ENCODE results near the gene B9D1. TPM values are rescaled to one million over a fixed set of nuclear protein-coding genes. Genes with fewer than 3 reads are reported as not detected.

B9D1 gene
- total RNA-seq, 1 experiment from 2014 or later = 11.5 TPM

GRCh38 chr17:19310151-19310550 is 52.4 kb downstream of the B9D1 start:
- ChIA-PET POLR2A (no interaction called here), CTCF (interaction anchor here (1.0 kb wide), 1 partner anchor 53 kb away, joined by 3 read pairs; no protein-coding TSS in a partner anchor)
- Mint-ChIP-seq H3K4me3 (ENCODE audit: unreplicated experiment) (no peak overlapping the region), H3K36me3 (ENCODE audit: insufficient read depth, unreplicated experiment) (peaks cover 27% of the 10 kb centered on the region), H3K27me3 (ENCODE audit: insufficient read depth, unreplicated experiment) (no peaks in the 10 kb centered on the region), H3K27ac (ENCODE audit: unreplicated experiment) (no peak overlapping the region), H3K4me1 (ENCODE audit: low read depth, unreplicated experiment) (peaks cover 5% of the 10 kb centered on the region), H3K9me3 (ENCODE audit: unreplicated experiment) (no peaks in the 10 kb centered on the region)
- Histone ChIP-seq H3K9me3 (no peaks in the 10 kb centered on the region), H3K36me3 (ENCODE audit: control insufficient read depth, insufficient read depth, low read length) (peaks cover 5% of the 10 kb centered on the region), H3K4me1 (peaks cover 4% of the 10 kb centered on the region; the same call in 1 of the 2 replicates), H3K27me3 (replicated peaks; ENCODE audit: control insufficient read depth, insufficient read depth, low read length) (no peaks in the 10 kb centered on the region), H3K4me3 (ENCODE audit: low read depth, low read length) (no peak overlapping the region)
- BruUV-seq (replicated peaks) = no TSS peak
- intact Hi-C loops (cut with micrococcal nuclease; ENCODE audit: unreplicated experiment) = no loop called here
- TF ChIP-seq, protein P1, sequence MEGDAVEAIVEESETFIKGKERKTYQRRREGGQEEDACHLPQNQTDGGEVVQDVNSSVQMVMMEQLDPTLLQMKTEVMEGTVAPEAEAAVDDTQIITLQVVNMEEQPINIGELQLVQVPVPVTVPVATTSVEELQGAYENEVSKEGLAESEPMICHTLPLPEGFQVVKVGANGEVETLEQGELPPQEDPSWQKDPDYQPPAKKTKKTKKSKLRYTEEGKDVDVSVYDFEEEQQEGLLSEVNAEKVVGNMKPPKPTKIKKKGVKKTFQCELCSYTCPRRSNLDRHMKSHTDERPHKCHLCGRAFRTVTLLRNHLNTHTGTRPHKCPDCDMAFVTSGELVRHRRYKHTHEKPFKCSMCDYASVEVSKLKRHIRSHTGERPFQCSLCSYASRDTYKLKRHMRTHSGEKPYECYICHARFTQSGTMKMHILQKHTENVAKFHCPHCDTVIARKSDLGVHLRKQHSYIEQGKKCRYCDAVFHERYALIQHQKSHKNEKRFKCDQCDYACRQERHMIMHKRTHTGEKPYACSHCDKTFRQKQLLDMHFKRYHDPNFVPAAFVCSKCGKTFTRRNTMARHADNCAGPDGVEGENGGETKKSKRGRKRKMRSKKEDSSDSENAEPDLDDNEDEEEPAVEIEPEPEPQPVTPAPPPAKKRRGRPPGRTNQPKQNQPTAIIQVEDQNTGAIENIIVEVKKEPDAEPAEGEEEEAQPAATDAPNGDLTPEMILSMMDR (IDR thresholded peaks at IDR 0.05; ENCODE audit: insufficient read depth in 1 of 2, low read depth in 1 of 2, low read length in 1 of 2, severe bottlenecking in 1 of 2, unreplicated experiment in 1 of 2) = no peak
- DNase-seq = no peak

GRCh38 chr17:19309701-19310100 is 52.8 kb downstream of the B9D1 start:
- Mint-ChIP-seq H3K27ac (ENCODE audit: unreplicated experiment) (no peak overlapping the region), H3K4me3 (ENCODE audit: unreplicated experiment) (no peak overlapping the region), H3K4me1 (ENCODE audit: low read depth, unreplicated experiment) (peaks cover 5% of the 10 kb centered on the region), H3K36me3 (ENCODE audit: insufficient read depth, unreplicated experiment) (peaks cover 27% of the 10 kb centered on the region), H3K9me3 (ENCODE audit: unreplicated experiment) (no peaks in the 10 kb centered on the region), H3K27me3 (ENCODE audit: insufficient read depth, unreplicated experiment) (no peaks in the 10 kb centered on the region)
- H3K36me3 ChIP-seq (ENCODE audit: control insufficient read depth, insufficient read depth, low read length) = peaks cover 5% of the 10 kb centered on the region
- no peaks in the 10 kb centered on the region for H3K9me3 ChIP-seq
- H3K27me3 ChIP-seq (replicated peaks; ENCODE audit: control insufficient read depth, insufficient read depth, low read length) = no peaks in the 10 kb centered on the region
- POLR2A ChIA-PET = no interaction called here
- TF ChIP-seq, protein P1 (IDR thresholded peaks at IDR 0.05; ENCODE audit: insufficient read depth in 1 of 2, low read depth in 1 of 2, low read length in 1 of 2, severe bottlenecking in 1 of 2, unreplicated experiment in 1 of 2) = no peak
- H3K4me1 ChIP-seq = peaks cover 4% of the 10 kb centered on the region; the same call in 1 of the 2 replicates
- no TSS peak for BruUV-seq (replicated peaks)
- CTCF ChIA-PET = interaction anchor here (1.0 kb wide), 1 partner anchor 53 kb away, joined by 3 read pairs; no protein-coding TSS in a partner anchor
- DNase-seq = no peak
- intact Hi-C loops (cut with micrococcal nuclease; ENCODE audit: unreplicated experiment) = no loop called here
- no peak overlapping the region for H3K4me3 ChIP-seq (ENCODE audit: low read depth, low read length)

DNA sequence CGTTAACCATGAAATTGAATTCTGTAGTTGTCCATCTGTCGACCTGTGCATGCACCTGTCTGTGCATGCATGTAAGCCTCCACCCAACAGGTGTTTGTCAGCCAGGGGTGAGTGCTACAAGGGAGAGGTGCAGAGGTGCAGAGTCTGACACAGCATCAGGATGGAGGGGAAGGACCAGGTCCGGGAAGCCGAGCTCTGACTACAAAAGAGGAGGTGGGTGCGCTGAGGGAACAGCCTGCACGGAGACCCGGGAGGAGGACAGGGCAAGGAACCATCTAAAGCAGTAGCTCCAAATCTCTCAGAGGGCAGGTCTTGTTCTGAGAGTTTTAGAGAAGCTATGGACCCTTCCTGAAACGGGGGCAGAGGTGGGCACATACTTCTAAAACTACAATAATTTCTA is 54.1 kb downstream of the B9D1 start:
- CTCF ChIA-PET = no interaction called here

More for the DNA sequence above, 54.1 kb downstream of the B9D1 start:
- no TSS peak for BruUV-seq (replicated peaks)
- Mint-ChIP-seq H3K27ac (ENCODE audit: unreplicated experiment) (no peak overlapping the region), H3K27me3 (ENCODE audit: insufficient read depth, unreplicated experiment) (no peaks in the 10 kb centered on the region), H3K9me3 (ENCODE audit: unreplicated experiment) (no peaks in the 10 kb centered on the region), H3K36me3 (ENCODE audit: insufficient read depth, unreplicated experiment) (peaks cover 17% of the 10 kb centered on the region), H3K4me3 (ENCODE audit: unreplicated experiment) (no peak overlapping the region), H3K4me1 (ENCODE audit: low read depth, unreplicated experiment) (peaks cover 5% of the 10 kb centered on the region)
- H3K4me1 ChIP-seq = peaks cover 4% of the 10 kb centered on the region; the same call in 1 of the 2 replicates
- TF ChIP-seq, protein P1 (IDR thresholded peaks at IDR 0.05; ENCODE audit: insufficient read depth in 1 of 2, low read depth in 1 of 2, low read length in 1 of 2, severe bottlenecking in 1 of 2, unreplicated experiment in 1 of 2) = no peak
- POLR2A ChIA-PET = no interaction called here
- intact Hi-C loops (cut with micrococcal nuclease; ENCODE audit: unreplicated experiment) = no loop called here
- H3K27me3 ChIP-seq (replicated peaks; ENCODE audit: control insufficient read depth, insufficient read depth, low read length) = no peaks in the 10 kb centered on the region
- H3K4me3 ChIP-seq (ENCODE audit: low read depth, low read length) = no peak overlapping the region
- no peaks in the 10 kb centered on the region for H3K9me3 ChIP-seq
- DNase-seq = no peak
- peaks cover 5% of the 10 kb centered on the region for H3K36me3 ChIP-seq (ENCODE audit: control insufficient read depth, insufficient read depth, low read length)

Measured in Caco-2 (cell line).